ENCODE results near the gene LILRA6. TPM values are rescaled to one million over a fixed set of nuclear protein-coding genes. Genes with fewer than 3 reads are reported as not detected.
A peak's percentile ranks its signal among the peaks of the same experiment; 100 is the strongest.

The LILRA6 gene
- total RNA-seq, 6 donors from 2014 or later, result 4.0 to 38.3 (median 15.2) TPM

DNA sequence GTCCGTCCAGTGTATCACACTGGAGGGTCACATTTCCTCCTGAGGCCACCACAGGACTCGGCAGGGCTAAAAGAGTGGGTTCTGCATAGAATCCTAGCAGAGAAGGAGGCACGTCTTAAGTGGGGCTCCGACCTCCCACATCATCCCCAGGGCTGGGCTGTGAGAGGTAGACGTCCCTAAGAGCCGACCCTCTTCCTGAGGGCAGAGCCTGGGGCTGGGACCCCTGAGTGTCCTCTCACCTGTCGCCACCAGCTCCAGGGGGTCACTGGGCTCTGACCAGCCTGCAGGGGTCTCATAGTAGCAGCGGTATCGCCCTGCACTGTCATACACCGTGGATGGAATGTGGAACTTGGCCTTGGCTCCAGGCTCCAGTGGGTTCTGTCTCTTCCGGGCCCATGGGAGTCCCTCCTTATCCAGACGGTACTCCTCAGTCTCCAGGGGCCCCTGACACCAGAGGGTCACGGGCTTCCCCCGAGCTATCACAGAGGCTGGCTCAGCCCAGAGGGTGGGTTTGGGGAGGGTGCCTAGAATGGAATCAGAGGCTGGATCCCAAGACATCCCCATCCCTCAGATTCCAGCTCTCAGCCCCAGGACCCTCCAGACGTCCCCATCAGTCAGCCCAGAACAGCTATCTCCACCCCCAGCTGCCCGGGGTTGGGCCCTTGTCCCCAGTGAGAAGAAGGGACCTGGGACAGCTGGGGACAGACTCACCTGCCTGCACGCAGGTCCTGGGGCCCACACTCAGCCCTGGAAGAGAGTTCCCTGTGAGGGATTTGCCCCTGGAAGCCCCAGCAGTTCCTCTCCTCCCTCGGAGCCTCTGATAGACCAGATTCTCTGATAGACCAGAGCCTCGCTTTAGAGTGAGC, 13.9 kb upstream of the LILRA6 start:
- Histone ChIP-seq H3K4me3 (peak overlapping the region in 2 of 4 donors; percentile 6 to 10), H3K4me1 (peaks cover 0 to 6% (median 0%) of the 10 kb centered on the region in 4 donors), H3K36me3 (no peaks in the 10 kb centered on the region), H3K27me3 (peaks cover 0 to 4% (median 0%) of the 10 kb centered on the region in 4 donors), H3K27ac (peak overlapping the region in 1 of 4 donors; percentile 35), H3K9me3 (no peaks in the 10 kb centered on the region)
- ATAC-seq (ENCODE audit: low FRiP score in 2 of 2) (no peak), DNase-seq (no peak)
- WGBS, 2 donors, result 62 to 79% methylated on average over 5 to 16 of the region's 19 CpGs
- TF ChIP-seq CTCF (IDR thresholded peaks at IDR 0.05) (no peak), POLR2AphosphoS5 (IDR thresholded peaks at IDR 0.05) (no peak), EP300 (IDR thresholded peaks at IDR 0.05) (no peak), POLR2A (IDR thresholded peaks at IDR 0.05) (no peak)

DNA sequence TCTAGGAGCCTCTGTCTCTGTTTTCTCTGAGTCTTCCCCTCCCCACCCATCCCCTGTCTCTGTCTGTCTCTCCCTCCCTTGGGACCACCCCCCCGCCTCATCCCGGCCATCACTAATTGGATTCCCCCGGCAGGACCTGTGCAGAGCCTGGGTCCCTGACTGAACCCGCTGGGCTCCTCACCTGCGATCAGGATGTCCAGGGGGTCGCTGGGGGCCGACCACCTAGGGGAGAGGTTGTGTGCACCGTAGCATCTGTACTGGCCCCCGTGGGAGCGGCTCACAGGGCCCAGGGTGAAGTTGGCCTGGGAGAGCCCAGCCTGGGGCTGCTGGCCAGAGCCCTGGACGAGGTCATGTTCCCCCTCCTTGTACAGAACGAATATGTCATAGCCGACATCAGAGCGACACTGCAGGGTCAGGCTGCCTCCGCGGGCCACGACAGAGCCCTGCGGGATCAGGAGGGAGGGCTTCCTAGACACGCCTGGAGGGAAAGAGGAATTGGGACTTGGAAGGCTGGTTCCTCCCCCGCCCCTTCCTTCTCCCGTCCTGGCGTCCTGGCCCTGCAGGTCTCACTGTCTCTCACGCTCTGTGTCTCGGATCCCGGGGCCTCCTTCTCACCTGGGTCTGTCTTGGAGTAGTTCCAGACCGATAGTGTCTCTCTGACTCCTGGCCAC, 12.7 kb upstream of the LILRA6 start:
- peak in 1 of 2 donors; percentile 29 for ATAC-seq (ENCODE audit: low FRiP score in 2 of 2)
- peaks cover 0 to 4% (median 0%) of the 10 kb centered on the region in 4 donors for H3K27me3 ChIP-seq
- no peaks in the 10 kb centered on the region for H3K9me3 ChIP-seq
- TF ChIP-seq POLR2A (IDR thresholded peaks at IDR 0.05), result no peak
- no peak for TF ChIP-seq POLR2AphosphoS5 (IDR thresholded peaks at IDR 0.05)
- TF ChIP-seq CTCF (IDR thresholded peaks at IDR 0.05), result no peak
- no peaks in the 10 kb centered on the region for H3K36me3 ChIP-seq
- peaks cover 0 to 6% (median 0%) of the 10 kb centered on the region in 4 donors for H3K4me1 ChIP-seq
- WGBS, 2 donors, result 36 to 46% methylated on average over 15 to 17 of the region's 26 CpGs
- DNase-seq, result no peak
- no peak overlapping the region for H3K4me3 ChIP-seq
- H3K27ac ChIP-seq, result no peak overlapping the region

- no peak overlapping the region for H3K27ac ChIP-seq
- peak in 1 of 2 donors; percentile 15 for ATAC-seq (ENCODE audit: low FRiP score in 2 of 2)
- H3K4me1 ChIP-seq, result peaks cover 0 to 6% (median 0%) of the 10 kb centered on the region in 4 donors
- no peak for DNase-seq
- no peak overlapping the region for H3K4me3 ChIP-seq
- WGBS, 2 donors, result 69 to 73% methylated on average over 9 to 17 of the region's 17 CpGs
- no peaks in the 10 kb centered on the region for H3K9me3 ChIP-seq
- TF ChIP-seq CTCF (IDR thresholded peaks at IDR 0.05), result no peak
- TF ChIP-seq POLR2A (IDR thresholded peaks at IDR 0.05), result no peak
- no peak for TF ChIP-seq POLR2AphosphoS5 (IDR thresholded peaks at IDR 0.05)
- no peak for TF ChIP-seq EP300 (IDR thresholded peaks at IDR 0.05)
- H3K27me3 ChIP-seq, result peaks cover 0 to 4% (median 0%) of the 10 kb centered on the region in 4 donors
- H3K36me3 ChIP-seq, result no peaks in the 10 kb centered on the region
Observed at GRCh38 chr19:54254195-54254906, 11.8 kb upstream of the LILRA6 start.

DNA sequence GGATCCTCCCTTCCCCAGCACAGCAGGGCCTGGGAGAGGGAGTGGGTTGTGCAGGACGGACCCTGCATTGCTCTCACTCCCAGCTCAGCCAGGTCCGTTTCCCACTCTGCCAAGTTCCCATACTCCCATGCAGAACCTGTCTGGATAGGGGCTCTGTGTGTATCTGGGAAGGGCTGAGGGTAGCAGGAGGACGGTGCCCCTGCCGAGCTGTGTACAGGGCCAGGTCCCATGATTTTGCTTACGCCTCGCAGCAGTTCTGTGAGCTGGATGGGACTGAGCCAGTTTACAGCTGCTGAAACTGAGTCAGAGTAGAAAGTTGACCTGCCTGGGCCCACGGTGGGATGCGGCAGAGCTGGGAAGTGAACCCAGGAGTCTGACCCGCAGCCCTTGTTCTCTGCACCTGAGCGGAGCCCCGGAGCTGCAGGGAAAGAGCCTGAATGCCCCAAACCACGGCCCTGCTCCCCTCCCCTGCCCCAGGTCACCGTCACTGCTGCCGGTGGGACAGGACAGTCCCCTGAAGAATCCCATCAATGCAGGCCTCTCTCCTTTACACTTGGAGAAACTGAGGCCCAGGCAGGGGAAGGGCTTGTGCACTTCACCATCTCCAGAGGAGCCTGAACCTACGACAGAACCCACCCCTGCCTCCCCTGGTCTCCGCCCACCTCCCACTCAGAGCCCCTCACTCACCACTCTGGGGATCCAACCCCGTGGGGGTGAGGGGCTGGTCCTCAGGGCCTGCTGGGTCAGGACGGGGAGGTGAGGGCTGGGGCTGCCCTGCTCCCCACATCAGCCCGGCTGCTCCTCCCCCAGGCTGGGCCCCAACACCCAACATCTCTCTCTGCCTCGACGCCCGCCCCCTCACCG, 11.0 kb upstream of the LILRA6 start:
- Histone ChIP-seq H3K4me3 (no peak overlapping the region), H3K27ac (no peak overlapping the region), H3K27me3 (peaks cover 0 to 4% (median 0%) of the 10 kb centered on the region in 4 donors), H3K36me3 (no peaks in the 10 kb centered on the region), H3K9me3 (no peaks in the 10 kb centered on the region), H3K4me1 (peaks cover 0 to 6% (median 0%) of the 10 kb centered on the region in 4 donors)
- ATAC-seq (ENCODE audit: low FRiP score in 2 of 2) (no peak), DNase-seq (no peak)
- no peak for TF ChIP-seq CTCF (IDR thresholded peaks at IDR 0.05)
- TF ChIP-seq POLR2A (IDR thresholded peaks at IDR 0.05), result no peak
- TF ChIP-seq POLR2AphosphoS5 (IDR thresholded peaks at IDR 0.05), result no peak
- no peak for TF ChIP-seq EP300 (IDR thresholded peaks at IDR 0.05)
- WGBS, 2 donors, result 61 to 70% methylated on average over 14 to 20 of the region's 23 CpGs
